A549 treated with Hydrocortisone at 1 μM for 4 hours (cell line): ENCODE results near the gene TSACC. TPM values are rescaled to one million over a fixed set of nuclear protein-coding genes. Genes with fewer than 3 reads are reported as not detected.

ENCODE experiments used
- total RNA-seq: library from RNA; stranded (reverse); fragments of 200-300 nt; extraction: Qiagen RNA extraction; gene quantifications from 5 replicates; pipeline ENCODE4 v1.2.3, GENCODE V29; 2022

TSACC gene
- total RNA-seq = 1.7 to 2.8 TPM (median 2.1 TPM) in 5 replicates

DNA sequence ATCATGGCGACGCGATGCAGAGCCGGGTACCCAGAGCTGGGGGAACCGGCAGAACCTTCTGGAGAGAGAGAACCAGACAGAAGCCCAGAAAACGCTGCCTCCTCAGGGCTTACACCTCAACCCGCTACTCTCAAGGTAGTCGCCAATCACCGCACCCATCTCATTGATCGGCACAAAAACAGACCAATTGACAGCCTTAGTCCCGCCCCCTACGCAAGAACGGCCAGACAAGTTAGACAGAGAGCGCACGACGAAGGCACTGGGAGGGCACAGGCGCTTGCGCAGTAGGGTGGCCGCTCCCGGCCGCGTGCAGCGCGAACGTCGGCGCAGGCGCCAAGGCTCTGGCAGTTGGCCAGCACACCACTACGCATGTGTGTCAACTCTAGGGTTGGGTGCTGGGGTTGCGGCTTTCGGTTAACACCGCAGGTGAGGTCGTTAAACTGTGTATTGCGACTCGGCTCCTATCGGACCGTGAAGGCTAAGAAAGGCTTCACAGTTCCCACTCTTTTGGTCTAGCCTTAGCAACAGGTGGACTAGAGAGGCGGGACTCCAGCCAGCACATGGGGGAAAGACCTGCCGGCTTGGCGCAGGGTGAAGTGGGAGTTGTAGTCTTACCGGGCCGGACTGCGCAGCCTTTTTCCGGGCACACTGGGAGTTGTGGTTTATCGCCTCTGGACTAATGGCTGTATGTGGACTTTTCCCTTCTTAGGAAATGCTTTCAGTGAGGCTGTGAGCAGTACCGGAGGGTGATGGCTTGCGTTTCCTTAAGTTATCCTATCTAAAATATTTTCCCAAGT lies at the start of gene TSACC, which contains the start of gene CCT3:
Gene TSACC, plus strand, starts transcription at position 347 of the 797 bp plus-strand sequence. CDS start 1,232 bp downstream, outside the sequence.
Gene CCT3, minus strand, starts transcription at position 113 of the 797 bp plus-strand sequence. Its CDS starts 108 bp downstream, at position 5.

DNA sequence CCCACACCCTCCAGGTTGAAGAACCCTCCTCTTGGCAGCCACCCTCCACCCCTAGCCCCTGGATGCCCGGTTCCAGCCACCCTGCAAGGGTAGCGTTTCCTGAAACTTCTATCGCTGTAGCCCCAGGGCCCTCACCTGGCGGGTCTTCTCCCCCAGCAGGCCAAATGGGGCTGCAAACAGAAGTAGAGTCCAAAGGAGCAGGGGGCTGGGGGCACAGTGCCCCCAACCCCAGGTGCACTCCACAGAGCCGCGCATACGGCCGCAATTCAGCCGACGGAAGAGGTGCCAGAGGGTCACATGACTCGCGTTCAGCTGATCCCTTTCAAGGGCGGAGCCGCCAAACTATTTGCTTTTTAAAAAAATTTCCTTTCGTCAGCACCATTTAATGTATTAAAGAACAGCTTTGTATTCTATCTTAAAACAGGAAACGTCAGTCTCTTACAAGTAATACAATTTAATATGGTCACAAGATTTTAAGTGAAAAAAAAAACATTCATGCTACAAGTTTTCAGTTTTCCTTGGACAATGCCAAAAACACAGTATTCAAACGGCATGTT lies 42.9 kb upstream of the TSACC start, which contains the start of gene GLMP:
Gene GLMP, minus strand, starts transcription at position 289 of the 557 bp plus-strand sequence. Its CDS starts 34 bp downstream, at position 255.

DNA sequence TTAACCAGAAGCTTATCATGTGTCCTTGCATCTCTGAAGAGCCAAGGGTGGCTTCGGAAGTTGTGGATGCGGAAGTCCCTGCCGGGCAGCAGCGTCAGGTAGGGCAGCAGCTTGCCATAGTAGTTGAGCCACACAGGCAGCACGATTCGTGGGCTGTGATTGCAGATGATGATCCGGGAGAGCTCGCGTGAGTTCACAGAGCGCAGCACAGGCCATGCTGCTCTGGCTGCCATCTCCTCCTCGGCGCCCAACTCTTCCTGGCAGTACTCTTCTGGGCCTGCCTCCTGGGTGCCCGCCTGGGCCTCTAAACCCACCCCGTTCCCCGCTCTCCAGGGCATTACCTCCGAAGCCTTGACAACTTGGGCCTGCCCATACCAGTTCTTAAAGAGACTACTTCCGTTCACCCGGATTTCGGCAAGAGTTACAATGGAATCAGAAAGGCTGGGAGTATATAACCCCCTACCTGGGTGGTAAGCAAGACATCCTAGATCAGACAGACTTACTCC lies 39.4 kb upstream of the TSACC start, which contains the start of gene VHLL:
Gene VHLL, minus strand, starts transcription at position 456 of the 506 bp plus-strand sequence. Its CDS starts 118 bp downstream, at position 338.

DNA sequence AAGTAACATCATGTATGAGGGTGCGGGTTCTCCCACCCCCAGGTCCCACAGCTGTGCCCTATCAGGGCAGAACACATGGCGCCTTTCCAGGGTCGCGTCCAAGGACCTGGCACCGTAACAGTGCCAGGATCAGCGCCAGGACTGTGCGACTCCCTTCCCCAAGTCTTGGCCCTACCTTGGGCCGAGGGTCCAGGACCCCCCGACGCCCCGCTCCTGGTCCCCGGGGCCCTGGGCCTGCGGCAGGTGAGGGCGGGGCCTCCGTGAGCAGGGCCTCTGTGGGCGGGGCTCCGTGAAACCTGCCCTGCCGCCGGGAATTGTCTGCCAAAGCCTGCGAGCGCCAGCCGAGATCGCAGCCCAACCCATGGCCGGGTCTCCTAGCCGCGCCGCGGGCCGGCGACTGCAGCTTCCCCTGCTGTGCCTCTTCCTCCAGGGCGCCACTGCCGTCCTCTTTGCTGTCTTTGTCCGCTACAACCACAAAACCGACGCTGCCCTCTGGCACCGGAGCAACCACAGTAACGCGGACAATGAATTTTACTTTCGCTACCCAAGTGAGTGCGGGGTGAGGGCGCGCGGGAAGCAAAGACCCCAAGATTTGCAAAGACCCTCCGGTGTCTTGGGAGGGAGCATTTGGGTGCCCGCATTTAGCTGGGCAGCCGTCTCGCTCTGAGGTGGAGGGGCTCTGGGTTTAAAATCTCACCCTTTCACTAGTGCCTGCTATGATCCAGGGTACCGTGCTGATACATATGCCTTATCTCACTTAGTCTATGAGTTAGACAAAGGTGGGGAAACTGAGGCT lies 30.8 kb downstream of the TSACC start, which contains the start of gene RHBG:
Gene RHBG, plus strand, starts transcription at position 323 of the 796 bp plus-strand sequence. Its CDS starts 39 bp downstream, at position 362.

Other genes with a start within 250 kb of the TSACC start
- gene LMNA, start 223.8 kb upstream of the TSACC start, total RNA-seq = 697 to 752 TPM (median 725 TPM) in 5 replicates
- gene SEMA4A, start 184.9 kb upstream of the TSACC start, total RNA-seq = 0.36 to 0.43 TPM (median 0.40 TPM) in 5 replicates
- 25.7 to 32.0 TPM (median 27.0 TPM) in 5 replicates for gene SLC25A44, start 144.4 kb upstream of the TSACC start, total RNA-seq
- gene PMF1, start 125.5 kb upstream of the TSACC start, total RNA-seq = 47.7 to 63.9 TPM (median 60.3 TPM) in 5 replicates
- gene BGLAP, start 96.3 kb upstream of the TSACC start, total RNA-seq = 0.16 to 0.62 TPM (median 0.30 TPM) in 3 of 5 replicates, not detected in the others
- gene PAQR6, start 90.5 kb upstream of the TSACC start, total RNA-seq = 2.7 to 4.3 TPM (median 3.3 TPM) in 5 replicates
- gene SMG5, start 55.7 kb upstream of the TSACC start, total RNA-seq = 41.9 to 46.8 TPM (median 43.0 TPM) in 5 replicates
- gene TMEM79, start 54.2 kb upstream of the TSACC start, total RNA-seq = 7.4 to 8.6 TPM (median 7.5 TPM) in 5 replicates
- 36.3 to 48.1 TPM (median 45.0 TPM) in 5 replicates for gene GLMP, start 42.8 kb upstream of the TSACC start, total RNA-seq
- gene VHLL, start 39.2 kb upstream of the TSACC start, total RNA-seq = not detected in 5 replicates
- gene CCT3, start 234 bp upstream of the TSACC start, total RNA-seq = 373 to 439 TPM (median 401 TPM) in 5 replicates
- gene RHBG, start 30.7 kb downstream of the TSACC start, total RNA-seq = 0.09 TPM in 1 of 5 replicates, not detected in the others
- 23.9 to 32.3 TPM (median 27.1 TPM) in 5 replicates for gene MEF2D, start 162.2 kb downstream of the TSACC start, total RNA-seq
- 13.4 to 17.9 TPM (median 16.5 TPM) in 5 replicates for gene IQGAP3, start 234.0 kb downstream of the TSACC start, total RNA-seq
- not detected in 5 replicates for gene TTC24, start 241.2 kb downstream of the TSACC start, total RNA-seq